Activated T-cell treated with anti-CD3 and anti-CD28 coated beads, Interleukin-2, amount 50 U/mL, for 1 hour (primary cell): Measurements from ENCODE around the gene DHRS7B.
A peak's percentile ranks its signal among the peaks of the same experiment; 100 is the strongest.
"Not testable (repeated sequence)": the region's sequence is repeated elsewhere in the genome, so short reads cannot be mapped to it uniquely, and the experiment has no call there.

Experiments
- DNase-seq: peaks from one replicate; pipeline ENCODE4 v3.0.0-alpha.2; 2020

DHRS7B gene

GRCh38 chr17:21113049-21113690 is 13.6 kb upstream of the DHRS7B start:
- DNase-seq = no peak

DNA sequence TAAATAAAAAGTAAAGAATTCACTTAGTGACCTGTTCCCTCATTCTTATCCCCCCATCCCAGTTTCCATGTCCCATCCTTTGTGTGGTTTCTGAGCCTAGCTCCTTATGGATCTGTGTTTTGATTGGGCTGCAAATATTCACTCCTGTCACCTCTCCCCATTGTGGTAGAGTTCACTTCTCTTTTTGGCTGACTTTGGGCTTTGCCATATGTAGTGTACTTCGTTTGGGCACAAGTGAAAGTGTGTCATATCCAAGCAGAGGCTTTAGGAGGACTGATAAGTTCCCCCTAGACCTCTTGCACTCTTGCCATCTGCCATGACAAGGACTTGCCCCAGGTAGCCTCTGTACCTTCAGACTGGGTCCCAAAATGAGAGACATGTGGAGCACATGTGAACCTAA is 13.0 kb upstream of the DHRS7B start:
- no peak for DNase-seq

GRCh38 chr17:21114791-21115190 is 12.0 kb upstream of the DHRS7B start:
- not testable (repeated sequence) for DNase-seq

DNA sequence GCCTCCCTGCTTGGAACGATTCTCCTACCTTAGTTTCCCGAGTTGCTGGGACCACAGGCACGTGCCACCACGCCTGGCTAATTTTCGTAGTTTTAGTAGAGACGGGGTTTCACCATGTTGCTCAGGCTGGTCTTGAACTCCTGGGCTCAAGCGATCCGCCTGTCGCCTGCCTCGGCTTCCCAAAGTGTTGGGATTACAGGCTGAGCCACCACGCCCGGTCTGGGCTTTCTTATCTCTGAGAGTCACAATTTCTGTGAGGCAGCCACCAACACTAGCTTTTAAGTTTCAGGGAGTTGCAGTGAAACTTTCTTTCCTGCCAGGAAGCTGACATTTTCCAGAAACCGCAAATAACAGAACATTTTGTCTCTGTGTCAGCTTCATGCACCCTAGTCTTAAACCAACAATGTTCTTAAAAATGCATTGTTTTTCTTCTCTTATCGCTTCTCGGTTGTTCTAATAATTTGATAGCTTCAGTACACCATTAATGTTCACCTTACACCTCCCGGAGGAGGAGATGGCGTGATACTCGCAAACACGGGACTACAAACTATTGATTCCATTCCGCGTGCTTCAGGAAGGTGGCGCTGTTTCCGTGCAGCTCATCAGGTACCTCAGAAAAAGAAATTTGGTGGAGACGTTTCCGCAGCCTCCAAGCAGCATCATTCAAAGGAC is 7.4 kb upstream of the DHRS7B start:
- peak; percentile 69 for DNase-seq

GRCh38 chr17:21119919-21120249 is 6.9 kb upstream of the DHRS7B start:
- DNase-seq = no peak

GRCh38 chr17:21124086-21124485 is 2.7 kb upstream of the DHRS7B start:
- DNase-seq = no peak

GRCh38 chr17:21124517-21124916 is 2.2 kb upstream of the DHRS7B start:
- not testable (repeated sequence) for DNase-seq

DNA sequence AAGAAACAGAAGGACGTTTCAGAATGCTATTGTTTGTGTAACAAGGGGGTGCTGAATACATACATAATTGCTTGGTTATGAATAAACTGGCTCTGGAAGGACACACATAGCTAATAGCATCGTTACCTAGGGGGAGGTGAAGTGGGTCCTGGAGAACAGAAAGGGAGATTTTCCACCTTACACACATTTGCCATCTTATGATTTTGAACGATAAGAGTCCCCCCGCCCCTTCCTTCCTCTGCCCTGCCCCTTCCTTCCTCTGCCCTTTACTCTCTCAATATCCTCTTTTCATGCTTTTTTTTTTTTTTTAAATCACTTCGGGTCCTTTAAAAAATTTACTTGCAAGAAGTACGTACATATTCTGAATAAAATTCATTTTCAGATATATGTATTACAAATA is 902 bp upstream of the DHRS7B start:
- peak; percentile 55 for DNase-seq

- DNase-seq = no peak
Observed at GRCh38 chr17:21127509-21128077, 829 bp downstream of the DHRS7B start.

DNA sequence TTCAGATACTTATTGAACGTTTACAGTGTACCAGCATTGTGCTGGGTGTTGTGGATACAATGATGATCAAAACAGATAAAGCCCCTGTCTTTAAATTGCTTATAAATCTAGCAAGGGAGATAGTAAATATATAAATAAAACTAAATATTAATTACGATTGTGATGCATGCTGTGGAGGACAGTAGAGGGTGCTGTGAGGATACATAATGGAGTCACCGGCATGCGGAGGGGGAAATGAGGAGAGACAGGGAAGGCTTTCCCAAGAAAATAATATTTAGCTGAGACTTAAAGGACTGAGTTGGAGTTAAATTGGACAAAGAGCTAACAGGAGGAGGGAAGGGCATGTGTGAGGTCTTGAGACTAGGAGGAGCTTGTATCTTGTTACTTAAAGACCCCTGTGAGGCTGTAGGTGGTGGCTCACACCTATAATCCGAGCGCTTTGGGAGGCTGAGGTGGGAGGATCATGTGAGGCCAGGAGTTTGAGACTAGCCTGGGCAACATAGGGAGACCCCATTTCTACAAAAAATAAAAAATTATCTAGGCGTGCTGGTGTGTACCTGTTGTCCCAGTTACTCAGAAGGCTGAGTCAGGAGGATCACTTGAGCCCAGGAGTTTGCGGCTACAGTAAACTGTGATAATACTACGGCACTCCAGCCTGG is 2.4 kb downstream of the DHRS7B start:
- no peak for DNase-seq

DNA sequence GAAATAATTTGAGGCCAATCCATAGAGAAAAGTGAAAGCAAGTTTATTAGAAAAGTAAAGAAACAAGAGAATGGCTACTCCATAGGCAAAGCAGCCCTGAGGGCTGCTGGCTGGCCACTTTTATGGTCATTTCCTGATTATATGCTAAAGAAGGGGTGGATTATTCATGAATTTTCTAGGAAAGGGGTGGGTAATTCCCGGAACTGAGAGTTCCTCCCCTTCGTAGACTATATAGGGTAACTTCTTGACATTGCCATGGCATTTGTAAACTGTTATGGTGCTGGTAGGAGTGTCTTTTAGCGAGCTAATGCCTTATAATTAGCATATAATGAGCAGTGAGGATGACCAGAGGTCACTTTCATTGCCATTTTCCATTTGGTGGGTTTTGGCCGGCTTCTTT is 4.4 kb downstream of the DHRS7B start:
- no peak for DNase-seq

DNA sequence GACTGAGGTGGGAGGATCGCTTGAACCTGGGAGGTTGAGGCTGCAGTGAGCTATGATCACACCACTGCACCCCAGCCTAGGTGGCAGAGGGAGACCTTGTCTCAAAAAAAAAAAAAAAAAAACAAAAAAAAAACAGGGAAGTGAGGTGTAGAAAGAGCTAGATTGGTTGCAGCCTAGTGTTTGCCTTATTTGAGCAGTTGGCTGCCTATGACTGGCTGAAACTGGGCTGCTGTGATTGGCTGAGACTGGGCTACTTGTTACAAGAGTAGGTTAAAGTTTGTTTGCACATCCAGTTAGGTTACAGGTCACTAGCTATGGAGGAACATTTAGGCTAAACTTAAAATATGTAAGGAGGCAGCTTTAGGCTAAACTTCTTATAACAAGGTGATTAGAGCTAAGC is 5.7 kb downstream of the DHRS7B start:
- no peak for DNase-seq

GRCh38 chr17:21134559-21134958 is 7.8 kb downstream of the DHRS7B start:
- no peak for DNase-seq

DNA sequence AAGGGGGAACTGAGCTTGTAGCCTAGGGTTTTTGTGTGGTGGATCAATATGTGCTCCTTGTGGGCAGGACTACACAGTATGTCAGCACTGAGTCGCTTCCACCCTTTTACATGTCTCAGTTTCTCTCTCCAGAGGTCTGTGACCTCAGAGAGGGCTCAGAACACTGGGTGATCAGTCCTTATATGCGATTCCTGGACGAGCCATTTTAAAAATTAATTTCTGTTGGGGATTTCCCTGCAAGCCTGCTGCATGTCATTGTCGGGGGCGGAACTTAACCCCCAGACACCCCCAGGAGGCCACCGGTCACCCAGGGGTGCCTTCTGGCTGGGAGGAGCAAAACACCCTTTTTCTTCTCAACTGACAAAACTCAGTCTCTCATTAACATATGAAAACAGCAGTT is 14.1 kb downstream of the DHRS7B start:
- no peak for DNase-seq

DNA sequence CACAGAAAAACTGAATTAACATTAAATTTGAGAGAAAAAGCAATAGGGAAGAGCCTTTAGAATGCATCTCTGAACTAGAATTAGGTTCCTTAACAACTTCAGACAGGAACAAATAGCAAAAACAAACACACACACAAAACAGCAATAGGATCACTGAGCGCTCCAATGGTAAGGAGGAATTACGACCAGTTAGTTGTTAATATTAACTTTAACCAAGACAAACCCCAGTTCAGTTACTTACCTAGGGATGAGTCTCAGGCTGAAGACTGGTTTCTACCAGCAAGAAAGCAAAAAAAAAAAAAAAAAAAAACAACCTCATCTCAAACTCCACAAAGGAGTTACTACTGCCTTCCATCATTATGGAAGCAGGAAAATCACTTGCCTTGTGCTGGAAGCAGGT is 14.6 kb downstream of the DHRS7B start:
- DNase-seq = no peak

DNA sequence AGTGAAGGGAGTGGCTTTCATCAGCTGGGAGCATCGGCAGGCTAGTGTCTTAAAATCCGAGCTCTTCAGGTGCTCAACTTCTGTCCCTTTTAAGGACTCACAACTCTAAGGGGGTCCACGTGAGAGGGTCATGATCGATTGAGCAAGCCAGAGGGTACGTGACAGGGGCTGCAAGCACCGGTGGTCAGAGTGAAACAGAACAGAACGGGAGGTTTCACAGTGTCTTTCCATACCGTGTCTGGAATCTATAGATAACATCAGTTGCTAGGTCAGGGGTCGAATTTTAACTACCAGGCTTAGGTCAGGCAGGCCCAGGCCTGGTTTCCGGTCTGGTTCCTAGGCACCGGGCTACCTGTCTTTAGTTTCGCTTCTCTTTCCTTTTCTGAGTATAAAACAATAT is 15.3 kb downstream of the DHRS7B start:
- not testable (repeated sequence) for DNase-seq

DNA sequence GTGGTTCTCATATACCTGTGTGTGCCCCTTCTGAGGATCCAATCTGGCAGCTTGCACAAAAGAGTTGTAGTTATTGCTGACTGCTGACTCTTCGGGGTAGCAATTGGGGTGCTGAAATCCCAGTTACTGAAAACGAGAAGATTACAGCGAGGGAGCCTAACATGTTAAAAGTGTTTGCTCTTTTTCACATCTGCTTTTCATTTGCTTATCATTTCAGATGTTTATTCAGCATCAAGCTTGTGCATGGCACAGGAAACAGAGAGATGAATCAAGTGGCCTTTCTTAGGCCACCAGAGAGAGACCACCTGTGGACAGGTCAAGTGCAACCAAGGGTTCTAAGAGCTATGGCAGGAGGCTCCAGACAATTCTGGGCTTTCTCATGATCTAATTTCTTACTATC is 16.9 kb downstream of the DHRS7B start:
- no peak for DNase-seq

GRCh38 chr17:21144299-21144698 is 17.5 kb downstream of the DHRS7B start:
- not testable (repeated sequence) for DNase-seq

GRCh38 chr17:21146362-21147015 is 19.7 kb downstream of the DHRS7B start:
- DNase-seq = no peak

DNA sequence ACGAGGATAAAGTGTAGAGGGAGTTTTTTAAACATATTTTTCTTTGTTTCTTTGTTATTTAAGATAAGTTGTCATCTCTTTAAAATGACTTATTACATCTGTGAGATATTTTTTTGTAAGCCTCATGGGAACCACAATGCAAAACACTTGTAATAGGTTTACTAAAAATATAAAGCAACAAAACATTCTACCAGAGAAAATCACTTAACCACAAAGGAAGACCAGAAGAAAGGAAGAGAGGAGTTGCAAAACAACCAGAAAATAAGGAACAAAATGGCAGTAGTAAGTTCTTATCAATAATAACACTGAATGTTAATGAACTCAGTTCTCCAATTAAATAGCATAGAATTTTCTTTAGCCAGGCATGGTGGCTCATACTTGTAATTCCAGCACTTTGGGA is 22.9 kb downstream of the DHRS7B start:
- DNase-seq = no peak

GRCh38 chr17:21152731-21153130 is 26.0 kb downstream of the DHRS7B start:
- DNase-seq = no peak

- DNase-seq = no peak
Observed at GRCh38 chr17:21157586-21158370, 31.0 kb downstream of the DHRS7B start.

- no peak for DNase-seq
Observed at GRCh38 chr17:21160401-21160800, 33.6 kb downstream of the DHRS7B start.
